GM23248 (cell line): ENCODE results near the gene B3GALNT1. TPM values are rescaled to one million over a fixed set of nuclear protein-coding genes. Genes with fewer than 3 reads are reported as not detected.

Source experiments
- DNase-seq: peaks from one replicate; pipeline ENCODE4 v3.0.0-alpha.2; 2015
- H2AFZ ChIP-seq: fragments of 200-600 bp; sonication (generic); 2 replicates; pipeline ENCODE4 v1.6.1; 2016; ENCODE audit warnings: antibody characterized with exemption
- H3F3A ChIP-seq: fragments of 200-600 bp; sonication (generic); 2 replicates; pipeline ENCODE4 v1.6.1; 2016; ENCODE audit warnings: mild to moderate bottlenecking, antibody characterized with exemption, mixed run types; ENCODE audit not compliant: insufficient read depth
- H3K27ac ChIP-seq: fragments of 200-600 bp; sonication (generic); 2 replicates; pipeline ENCODE4 v1.5.1; 2016; ENCODE audit warnings: mild to moderate bottlenecking
- H3K27me3 ChIP-seq: fragments of 200-600 bp; sonication (generic); replicated peaks from 2 replicates; pipeline ENCODE4 v1.6.1; 2016; ENCODE audit warnings: mild to moderate bottlenecking; ENCODE audit not compliant: insufficient read depth
- H3K36me3 ChIP-seq: fragments of 200-600 bp; sonication (generic); 2 replicates; pipeline ENCODE4 v1.6.1; 2016; ENCODE audit warnings: low read depth, mild to moderate bottlenecking
- H3K4me1 ChIP-seq: fragments of 200-600 bp; sonication (generic); 2 replicates; pipeline ENCODE4 v1.6.1; 2016; ENCODE audit warnings: mild to moderate bottlenecking; ENCODE audit not compliant: insufficient read depth
- H3K4me2 ChIP-seq: fragments of 200-600 bp; sonication (generic); one replicate; pipeline ENCODE4 v1.6.1; 2016; ENCODE audit warnings: mild to moderate bottlenecking; ENCODE audit not compliant: unreplicated experiment
- H3K4me3 ChIP-seq: fragments of 200-600 bp; sonication (generic); 2 replicates; pipeline ENCODE4 v1.5.1; 2016; ENCODE audit warnings: mild to moderate bottlenecking
- H3K79me2 ChIP-seq: fragments of 200-600 bp; sonication (generic); 2 replicates; pipeline ENCODE4 v1.6.1; 2016; ENCODE audit warnings: mild to moderate bottlenecking; ENCODE audit not compliant: insufficient read depth
- H3K9ac ChIP-seq: fragments of 200-600 bp; sonication (generic); 2 replicates; pipeline ENCODE4 v1.6.1; 2016; ENCODE audit warnings: mild to moderate bottlenecking
- H3K9me2 ChIP-seq: fragments of 200-600 bp; sonication (generic); 2 replicates; pipeline ENCODE4 v1.6.1; 2016; ENCODE audit warnings: mixed run types, mild to moderate bottlenecking, moderate library complexity; ENCODE audit not compliant: insufficient read depth
- H3K9me3 ChIP-seq: fragments of 200-600 bp; sonication (generic); one replicate; pipeline ENCODE4 v1.6.1; 2017; ENCODE audit warnings: low read depth
- H4K20me1 ChIP-seq: fragments of 200-600 bp; sonication (generic); 2 replicates; pipeline ENCODE4 v1.6.0; 2016; ENCODE audit not compliant: insufficient read depth
- EZH2 ChIP-seq: fragments of 200-600 bp; sonication (generic); IDR thresholded peaks from 2 replicates; pipeline ENCODE4 v1.6.1; 2018; ENCODE audit warnings: antibody characterized with exemption, mild to moderate bottlenecking; ENCODE audit not compliant: insufficient read depth, poor library complexity, severe bottlenecking
- EZH2phosphoT487 ChIP-seq: fragments of 200-600 bp; sonication (generic); IDR thresholded peaks from 2 replicates; pipeline ENCODE4 v1.6.1; 2018; ENCODE audit warnings: antibody characterized with exemption, moderate library complexity, mild to moderate bottlenecking, low read depth; ENCODE audit not compliant: insufficient read depth
- WGBS, 2 experiments: methylation state at CpG; one replicate each; pipeline ENCODE4 v1.1.6; 2015 to 2017; ENCODE audit warnings: low lambda C conversion rate in 2 of 2, low coverage in 1 of 2; ENCODE audit errors: missing lambda C conversion rate in 2 of 2; 5-methylcytosine and 5-hydroxymethylcytosine counted together
- in situ Hi-C: fragments of 300-500 bp; cut with MboI; formaldehyde crosslinking; loops from 2 replicates; pipeline ENCODE4 v1.15.0; 2020
- polyA plus RNA-seq: library from polyadenylated mRNA; unstranded; fragments of >200 nt; fragmentation: Nextera tagmentation; extraction: Ambion mirVana; gene quantifications from 2 replicates; pipeline ENCODE4 v1.2.1, GENCODE V29; 2016
- total RNA-seq: library from RNA; depleted of rRNA; stranded (reverse); fragments of >200 nt; shearing (Covaris generic); gene quantifications from 2 replicates; pipeline ENCODE4 v1.2.3, GENCODE V29; 2014

B3GALNT1 gene
- total and polyA plus RNA-seq, 2 experiments from 2014 or later, result 5.9 to 8.1 TPM

- Histone ChIP-seq H3K4me1 (no peaks in the 10 kb centered on the region), H3K4me3 (no peak overlapping the region), H3K27me3 (no peaks in the 10 kb centered on the region), H3F3A (no peaks in the 10 kb centered on the region), H3K9ac (no peak overlapping the region), H3K27ac (no peak overlapping the region), H3K9me3 (no peaks in the 10 kb centered on the region), H4K20me1 (no peaks in the 10 kb centered on the region), H3K36me3 (no peaks in the 10 kb centered on the region), H2AFZ (no peak overlapping the region), H3K79me2 (no peaks in the 10 kb centered on the region), H3K9me2 (no peaks in the 10 kb centered on the region), H3K4me2 (no peak overlapping the region)
- in situ Hi-C loops, result no loop called here
- no peak for DNase-seq
- TF ChIP-seq EZH2 (no peak), EZH2phosphoT487 (no peak)
- WGBS, 2 experiments, result 62% methylated on average over 6 of the region's 6 CpGs
These were observed 53.3 kb downstream of the B3GALNT1 start for GRCh38 chr3:161051856-161052255.

GRCh38 chr3:161050935-161051334, 54.2 kb downstream of the B3GALNT1 start:
- no peaks in the 10 kb centered on the region for H4K20me1 ChIP-seq
- DNase-seq, result no peak
- H3K36me3 ChIP-seq, result no peaks in the 10 kb centered on the region
- H2AFZ ChIP-seq, result no peak overlapping the region
- H3K4me2 ChIP-seq, result no peak overlapping the region
- WGBS, 2 experiments, result 80 to 81% methylated on average over 3 of the region's 3 CpGs
- H3K27ac ChIP-seq, result no peak overlapping the region
- H3K9me2 ChIP-seq, result no peaks in the 10 kb centered on the region
- no peaks in the 10 kb centered on the region for H3F3A ChIP-seq
- no peaks in the 10 kb centered on the region for H3K4me1 ChIP-seq
- TF ChIP-seq EZH2, result no peak
- TF ChIP-seq EZH2phosphoT487, result no peak
- H3K79me2 ChIP-seq, result no peaks in the 10 kb centered on the region
- H3K9ac ChIP-seq, result no peak overlapping the region
- H3K27me3 ChIP-seq, result no peaks in the 10 kb centered on the region
- H3K9me3 ChIP-seq, result no peaks in the 10 kb centered on the region
- H3K4me3 ChIP-seq, result no peak overlapping the region
- in situ Hi-C loops, result no loop called here

GRCh38 chr3:161049683-161050248, 55.4 kb downstream of the B3GALNT1 start:
- H3K9me3 ChIP-seq, result no peaks in the 10 kb centered on the region
- 42 to 44% methylated on average over 4 of the region's 4 CpGs for WGBS, 2 experiments
- no peaks in the 10 kb centered on the region for H3K27me3 ChIP-seq
- no peak for DNase-seq
- no peaks in the 10 kb centered on the region for H3K36me3 ChIP-seq
- no peak overlapping the region for H3K4me3 ChIP-seq
- in situ Hi-C loops, result no loop called here
- H3K4me1 ChIP-seq, result no peaks in the 10 kb centered on the region
- H3F3A ChIP-seq, result no peaks in the 10 kb centered on the region
- H2AFZ ChIP-seq, result no peak overlapping the region
- no peak overlapping the region for H3K4me2 ChIP-seq
- H3K9me2 ChIP-seq, result no peaks in the 10 kb centered on the region
- H4K20me1 ChIP-seq, result no peaks in the 10 kb centered on the region
- no peak overlapping the region for H3K9ac ChIP-seq
- H3K27ac ChIP-seq, result no peak overlapping the region
- TF ChIP-seq EZH2phosphoT487 (no peak), EZH2 (no peak)
- no peaks in the 10 kb centered on the region for H3K79me2 ChIP-seq

- Histone ChIP-seq H4K20me1 (no peaks in the 10 kb centered on the region), H3K79me2 (no peaks in the 10 kb centered on the region), H3F3A (no peaks in the 10 kb centered on the region), H3K27me3 (no peaks in the 10 kb centered on the region), H3K4me3 (no peak overlapping the region), H3K4me2 (no peak overlapping the region), H3K4me1 (no peaks in the 10 kb centered on the region), H3K9ac (no peak overlapping the region), H3K9me3 (no peaks in the 10 kb centered on the region), H3K27ac (no peak overlapping the region), H3K9me2 (no peaks in the 10 kb centered on the region), H3K36me3 (no peaks in the 10 kb centered on the region), H2AFZ (no peak overlapping the region)
- DNase-seq, result no peak
- TF ChIP-seq EZH2, result no peak
- WGBS, 2 experiments, result 18 to 19% methylated on average over 5 of the region's 5 CpGs
- in situ Hi-C loops, result no loop called here
These were observed 61.7 kb downstream of the B3GALNT1 start for GRCh38 chr3:161043336-161044035.
